A549 (cell line): Measurements from ENCODE around the gene PRR18. TPM values are rescaled to one million over a fixed set of nuclear protein-coding genes. Genes with fewer than 3 reads are reported as not detected.

Experiments
- ATAC-seq, 2 experiments: fragments of 200-7000 bp in 1 of 2; fragments of >200 bp in 1 of 2; cut with Nextera tagmentation in 1 of 2; cut with Tn5 transposase in 1 of 2; 3 replicates each; pipeline versions ENCODE4 v1.8.0 to v1.9.1; 2018 to 2020; ENCODE audit warnings: mild to moderate bottlenecking in 1 of 2, moderate library complexity in 1 of 2
- CTCF ChIA-PET: fragments of 300-600 bp; sonication (Branson Sonifier 250); formaldehyde crosslinking; extraction: SDS; loops from one replicate; lab custom pipeline; 2021; ENCODE audit warnings: antibody characterized with exemption, inconsistent platforms; lab: Yijun Ruan, JAX
- POLR2A ChIA-PET: fragments of 350-600 bp; formaldehyde crosslinking; extraction: SDS; loops from one replicate; lab custom pipeline; 2021; ENCODE audit warnings: antibody characterized with exemption, inconsistent platforms; lab: Yijun Ruan, JAX
- DNase-seq, 2 experiments: peaks; one replicate each; pipeline versions ENCODE4 v3.0.0 to v3.0.0-alpha.2; 2011 to 2016; ENCODE audit warnings: low read depth in 1 of 2, low spot score in 1 of 2
- FAIRE-seq: peaks from 2 replicates; lab custom pipeline; 2011; peaks lifted over from hg19 to GRCh38; lab: Jason Lieb, UNC
- H3K27ac ChIP-seq, 2 experiments: fragments of >200 bp; sonication (Bioruptor Twin); formaldehyde crosslinking; 3 replicates each; pipeline ENCODE4 v1.5.1; 2016 to 2017
- H3K4me1 ChIP-seq: fragments of >200 bp; sonication (Bioruptor Twin); formaldehyde crosslinking; 3 replicates; pipeline ENCODE4 v1.6.1; 2016
- H3K4me2 ChIP-seq: fragments of >200 bp; sonication (Bioruptor Twin); formaldehyde crosslinking; 3 replicates; pipeline ENCODE4 v1.6.1; 2016
- H3K4me3 ChIP-seq: fragments of >200 bp; sonication (Bioruptor Twin); formaldehyde crosslinking; 3 replicates; pipeline ENCODE4 v1.5.1; 2016
- H3K9me3 ChIP-seq: fragments of >200 bp; sonication (Bioruptor Twin); formaldehyde crosslinking; 3 replicates; pipeline ENCODE4 v1.6.1; 2016
- ATOH8 ChIP-seq: fragments of 250-450 bp; sonication (Bioruptor Pico); IDR thresholded peaks from 2 replicates; pipeline ENCODE4 v1.5.0; 2020; ENCODE audit warnings: low read depth, mild to moderate bottlenecking, moderate library complexity
- BHLHE40 ChIP-seq: IDR thresholded peaks from 2 replicates; pipeline ENCODE4 v1.6.1; 2012; ENCODE audit warnings: low read depth, low read length, inconsistent platforms
- CHD2 ChIP-seq: fragments of 150-350 bp; IDR thresholded peaks from 2 replicates; pipeline ENCODE4 v1.6.1; 2014; ENCODE audit warnings: low read length; ENCODE audit not compliant: partially characterized antibody
- E2F6 ChIP-seq: IDR thresholded peaks from 2 replicates; pipeline ENCODE4 v1.6.1; 2012; ENCODE audit warnings: low read depth, borderline replicate concordance
- EHMT2 ChIP-seq: fragments of 200-600 bp; sonication (generic); IDR thresholded peaks from 2 replicates; pipeline ENCODE4 v1.6.1; 2016; ENCODE audit warnings: antibody characterized with exemption, low read depth, mild to moderate bottlenecking, moderate library complexity
- ELK1 ChIP-seq: fragments of 150-350 bp; IDR thresholded peaks from 2 replicates; pipeline ENCODE4 v1.6.1; 2014; ENCODE audit warnings: low read depth, mild to moderate bottlenecking, low read length
- ESRRA ChIP-seq: fragments of 150-350 bp; IDR thresholded peaks from 2 replicates; pipeline ENCODE4 v1.6.1; 2014; ENCODE audit warnings: mild to moderate bottlenecking, low read length, borderline replicate concordance
- FOSB ChIP-seq: fragments of 250-450 bp; sonication (Bioruptor Pico); IDR thresholded peaks from 2 replicates; pipeline ENCODE4 v1.5.0; 2020; ENCODE audit warnings: mild to moderate bottlenecking, moderate library complexity
- HDAC2 ChIP-seq: fragments of 200-600 bp; sonication (generic); IDR thresholded peaks from 2 replicates; pipeline ENCODE4 v1.6.1; 2016
- HES2 ChIP-seq: fragments of >200 bp; sonication (Bioruptor Twin); formaldehyde crosslinking; IDR thresholded peaks from 2 replicates; pipeline ENCODE4 v1.6.1; 2016
- HEYL ChIP-seq: fragments of 250-450 bp; sonication (Bioruptor Pico); IDR thresholded peaks from 2 replicates; pipeline ENCODE4 v1.8.0; 2021; ENCODE audit warnings: mild to moderate bottlenecking, moderate library complexity
- RARB ChIP-seq: fragments of 250-450 bp; sonication (Bioruptor Pico); IDR thresholded peaks from 2 replicates; pipeline ENCODE4 v1.8.0; 2021; ENCODE audit warnings: mild to moderate bottlenecking, moderate library complexity
- RNF2 ChIP-seq: fragments of 200-600 bp; sonication (generic); IDR thresholded peaks from 2 replicates; pipeline ENCODE4 v1.6.1; 2016; ENCODE audit warnings: low read depth, mild to moderate bottlenecking, antibody characterized with exemption, moderate library complexity, borderline replicate concordance
- SMC3 ChIP-seq: fragments of >200 bp; sonication (Bioruptor Twin); formaldehyde crosslinking; IDR thresholded peaks from 3 replicates; pipeline ENCODE4 v1.6.1; 2018; ENCODE audit warnings: inconsistent platforms
- TP53 ChIP-seq: fragments of 250-450 bp; sonication (Bioruptor Pico); IDR thresholded peaks from 2 replicates; pipeline ENCODE4 v1.5.0; 2021; ENCODE audit warnings: mild to moderate bottlenecking, moderate library complexity
- ZC3H11A ChIP-seq: fragments of 450-650 bp; IDR thresholded peaks from 2 replicates; pipeline ENCODE4 v1.6.1; 2014; ENCODE audit warnings: antibody characterized with exemption, mild to moderate bottlenecking
- WGBS: methylation state at CpG from one replicate; pipeline ENCODE4 v1.1.6; 2017; ENCODE audit errors: missing lambda C conversion rate; 5-methylcytosine and 5-hydroxymethylcytosine counted together
- polyA plus RNA-seq, 4 experiments: library from polyadenylated mRNA; depleted of rRNA in 3 of 4; stranded (reverse); fragments of >200 nt; fragmentation: RNase III in 1 of 4; extraction: RNeasy Plus Mini Kit Qiagen cat#74134 plus additional on column Dnase treatment in 1 of 4; gene quantifications; 2 replicates in 3 of 4; 3 replicates in 1 of 4; pipeline ENCODE4 v1.2.3, GENCODE V29; 2011 to 2017
- TF ChIP-seq, protein P1 (sequence below): fragments of 200-600 bp; sonication (generic); IDR thresholded peaks from 2 replicates; pipeline ENCODE4 v1.6.1; 2016; ENCODE audit warnings: antibody characterized with exemption, mild to moderate bottlenecking, moderate library complexity
- TF ChIP-seq, protein P2 (sequence below): IDR thresholded peaks from 2 replicates; pipeline ENCODE4 v1.6.1; 2012

The PRR18 gene
- polyA plus RNA-seq, 2 of the 4 experiments (the other 2 are of a cell fraction): 0.08 to 0.13 TPM

DNA sequence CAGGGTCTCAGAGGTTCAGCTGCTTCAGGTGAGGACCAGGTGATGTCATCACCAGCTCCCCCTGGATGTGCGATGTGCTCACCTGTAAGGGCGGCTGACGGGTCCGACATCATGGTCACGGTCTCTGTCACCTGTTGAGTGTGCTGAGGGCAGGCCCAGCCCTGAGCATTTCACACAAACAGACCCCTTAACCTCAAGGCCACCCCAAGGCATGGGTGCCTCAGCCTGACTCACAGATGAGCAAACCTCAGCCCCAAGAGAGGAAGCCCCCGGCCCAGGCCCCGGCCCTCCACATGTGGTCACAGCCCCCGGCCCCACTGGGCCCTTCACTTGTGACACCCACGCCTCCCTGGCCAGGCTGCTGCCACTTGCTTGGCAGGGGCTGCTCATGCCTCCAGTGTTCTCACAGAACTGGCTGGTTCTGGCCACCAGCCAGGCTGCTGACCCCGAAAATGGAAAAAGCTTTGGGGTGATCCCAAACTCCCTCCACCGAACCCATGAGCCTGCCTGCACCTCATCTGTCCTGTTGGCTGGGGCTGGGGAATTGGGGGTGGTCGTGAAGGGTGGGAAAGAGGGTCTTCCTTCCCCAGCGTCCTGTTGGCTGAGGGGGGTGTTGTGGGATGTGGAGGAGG lies 33.3 kb downstream of the PRR18 start:
- Histone ChIP-seq H3K4me1 (no peaks in the 10 kb centered on the region), H3K9me3 (no peaks in the 10 kb centered on the region), H3K27ac (no peak overlapping the region), H3K4me2 (no peak overlapping the region), H3K4me3 (no peak overlapping the region)
- ChIA-PET CTCF (interaction anchor here (0.6 to 4.2 kb wide), 3 partner anchors 10 to 125 kb away, joined by 3 to 45 read pairs (median 13); no protein-coding TSS in a partner anchor), POLR2A (no interaction called here)
- ATAC-seq: no peak
- no peak for DNase-seq
- TF ChIP-seq HEYL (CRISPR knock-in tag): no peak
- TF ChIP-seq, protein P1, sequence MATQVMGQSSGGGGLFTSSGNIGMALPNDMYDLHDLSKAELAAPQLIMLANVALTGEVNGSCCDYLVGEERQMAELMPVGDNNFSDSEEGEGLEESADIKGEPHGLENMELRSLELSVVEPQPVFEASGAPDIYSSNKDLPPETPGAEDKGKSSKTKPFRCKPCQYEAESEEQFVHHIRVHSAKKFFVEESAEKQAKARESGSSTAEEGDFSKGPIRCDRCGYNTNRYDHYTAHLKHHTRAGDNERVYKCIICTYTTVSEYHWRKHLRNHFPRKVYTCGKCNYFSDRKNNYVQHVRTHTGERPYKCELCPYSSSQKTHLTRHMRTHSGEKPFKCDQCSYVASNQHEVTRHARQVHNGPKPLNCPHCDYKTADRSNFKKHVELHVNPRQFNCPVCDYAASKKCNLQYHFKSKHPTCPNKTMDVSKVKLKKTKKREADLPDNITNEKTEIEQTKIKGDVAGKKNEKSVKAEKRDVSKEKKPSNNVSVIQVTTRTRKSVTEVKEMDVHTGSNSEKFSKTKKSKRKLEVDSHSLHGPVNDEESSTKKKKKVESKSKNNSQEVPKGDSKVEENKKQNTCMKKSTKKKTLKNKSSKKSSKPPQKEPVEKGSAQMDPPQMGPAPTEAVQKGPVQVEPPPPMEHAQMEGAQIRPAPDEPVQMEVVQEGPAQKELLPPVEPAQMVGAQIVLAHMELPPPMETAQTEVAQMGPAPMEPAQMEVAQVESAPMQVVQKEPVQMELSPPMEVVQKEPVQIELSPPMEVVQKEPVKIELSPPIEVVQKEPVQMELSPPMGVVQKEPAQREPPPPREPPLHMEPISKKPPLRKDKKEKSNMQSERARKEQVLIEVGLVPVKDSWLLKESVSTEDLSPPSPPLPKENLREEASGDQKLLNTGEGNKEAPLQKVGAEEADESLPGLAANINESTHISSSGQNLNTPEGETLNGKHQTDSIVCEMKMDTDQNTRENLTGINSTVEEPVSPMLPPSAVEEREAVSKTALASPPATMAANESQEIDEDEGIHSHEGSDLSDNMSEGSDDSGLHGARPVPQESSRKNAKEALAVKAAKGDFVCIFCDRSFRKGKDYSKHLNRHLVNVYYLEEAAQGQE: no peak
- no peak for TF ChIP-seq ZC3H11A
- TF ChIP-seq E2F6: no peak
- TF ChIP-seq ELK1: no peak
- no peak for TF ChIP-seq EHMT2
- no peak for TF ChIP-seq ATOH8 (CRISPR knock-in tag)
- TF ChIP-seq RARB (CRISPR knock-in tag): no peak
- no peak for FAIRE-seq
- 53% methylated on average over 3 of the region's 13 CpGs for WGBS

DNA sequence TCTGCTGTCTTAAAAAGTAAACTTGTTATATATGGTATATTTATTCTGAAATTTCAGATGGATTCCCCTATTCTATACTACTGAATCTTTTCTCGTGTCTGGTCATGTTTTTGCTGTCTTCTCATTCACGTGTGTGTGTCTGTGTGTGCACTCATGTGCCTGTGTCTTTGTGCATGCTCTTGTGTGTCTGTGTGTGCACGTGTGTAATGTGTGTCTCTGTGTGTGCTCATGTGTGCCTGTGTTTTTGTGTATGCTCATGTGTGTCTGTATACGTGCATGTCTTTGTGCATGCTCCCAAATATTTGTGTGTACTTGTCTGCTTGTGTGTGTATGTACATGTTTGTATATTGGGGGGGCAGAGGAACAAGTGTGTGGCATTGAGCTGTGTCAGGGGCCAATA lies 34.0 kb downstream of the PRR18 start:
- TF ChIP-seq RNF2 (no peak), CHD2 (no peak), FOSB (CRISPR knock-in tag) (no peak), EHMT2 (no peak), RARB (CRISPR knock-in tag) (no peak), TP53 (CRISPR knock-in tag) (no peak), HES2 (no peak), SMC3 (no peak), ESRRA (no peak), BHLHE40 (no peak), HDAC2 (no peak)
- TF ChIP-seq, protein P2, sequence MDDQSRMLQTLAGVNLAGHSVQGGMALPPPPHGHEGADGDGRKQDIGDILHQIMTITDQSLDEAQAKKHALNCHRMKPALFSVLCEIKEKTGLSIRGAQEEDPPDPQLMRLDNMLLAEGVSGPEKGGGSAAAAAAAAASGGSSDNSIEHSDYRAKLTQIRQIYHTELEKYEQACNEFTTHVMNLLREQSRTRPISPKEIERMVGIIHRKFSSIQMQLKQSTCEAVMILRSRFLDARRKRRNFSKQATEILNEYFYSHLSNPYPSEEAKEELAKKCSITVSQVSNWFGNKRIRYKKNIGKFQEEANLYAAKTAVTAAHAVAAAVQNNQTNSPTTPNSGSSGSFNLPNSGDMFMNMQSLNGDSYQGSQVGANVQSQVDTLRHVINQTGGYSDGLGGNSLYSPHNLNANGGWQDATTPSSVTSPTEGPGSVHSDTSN: no peak
- TF ChIP-seq, protein P1: no peak
- ChIA-PET POLR2A (no interaction called here), CTCF (interaction anchor here (4.2 kb wide), 1 partner anchor 126 kb away, joined by 45 read pairs; no protein-coding TSS in a partner anchor)
- H3K4me2 ChIP-seq: no peak overlapping the region
- no peaks in the 10 kb centered on the region for H3K9me3 ChIP-seq
- DNase-seq: no peak
- no peaks in the 10 kb centered on the region for H3K4me1 ChIP-seq
- no peak for ATAC-seq
- 21% methylated on average over 4 of the region's 4 CpGs for WGBS
- FAIRE-seq: no peak
- no peak overlapping the region for H3K27ac ChIP-seq
- H3K4me3 ChIP-seq: no peak overlapping the region
